HFFc6 (cell line): ENCODE results near the gene DHX34. TPM values are rescaled to one million over a fixed set of nuclear protein-coding genes. Genes with fewer than 3 reads are reported as not detected.

Experiments used
- total RNA-seq, 6 experiments: library from RNA; stranded (reverse); fragmentation: NEBNext Ultra II Directional; extraction: Animal tissue kit (Norgen Biotek cat#: 25700); gene quantifications; 2 replicates in 1 of 6; 3 replicates in 5 of 6; pipeline ENCODE4 v1.2.3, GENCODE V29; 2021

DHX34 gene
- total RNA-seq, 6 experiments from 2014 or later, result 11.8 to 14.4 (median 12.6) TPM

Other genes with a start within 250 kb of the DHX34 start
- gene ZC3H4, start 235.5 kb upstream of the DHX34 start, total RNA-seq, result 10 to 100 TPM; 43.9 to 66.1 (median 55.2) TPM
- 100 to 1,000 TPM; 158 to 181 (median 175) TPM for gene SAE1, start 218.5 kb upstream of the DHX34 start, total RNA-seq
- gene BBC3, start 118.1 kb upstream of the DHX34 start, total RNA-seq, result 10 to 100 TPM in 2 of 6 experiments, 1 to 10 TPM in 4; 8.6 to 10.9 (median 9.6) TPM
- gene CCDC9, start 92.8 kb upstream of the DHX34 start, total RNA-seq, result 10 to 100 TPM; 20.6 to 30.6 (median 23.8) TPM
- 10 to 100 TPM; 12.0 to 16.2 (median 14.0) TPM for gene INAFM1, start 74.4 kb upstream of the DHX34 start, total RNA-seq
- under 1 TPM; 0.24 to 0.95 (median 0.35) TPM for gene C5AR1, start 39.5 kb upstream of the DHX34 start, total RNA-seq
- under 1 TPM in 4 of 6 experiments, not detected in 2; 0.03 to 0.14 (median 0.05) TPM for gene C5AR2, start 17.1 kb upstream of the DHX34 start, total RNA-seq
- 10 to 100 TPM; 34.1 to 50.3 (median 46.3) TPM for gene MEIS3, start 70.2 kb downstream of the DHX34 start, total RNA-seq
- not detected for gene SLC8A2, start 122.6 kb downstream of the DHX34 start, total RNA-seq
- 10 to 100 TPM; 11.1 to 13.6 (median 12.4) TPM for gene KPTN, start 134.9 kb downstream of the DHX34 start, total RNA-seq
- gene NAPA, start 165.7 kb downstream of the DHX34 start, total RNA-seq, result 100 to 1,000 TPM in 5 of 6 experiments, 10 to 100 TPM in 1; 94.4 to 119 (median 109) TPM
- gene ZNF541, start 223.8 kb downstream of the DHX34 start, total RNA-seq, result under 1 TPM in 1 of 6 experiments, not detected in 5; 0.26 TPM